Endodermal cell (in vitro differentiated cells): ENCODE results near the gene GLUD1. TPM values are rescaled to one million over a fixed set of nuclear protein-coding genes. Genes with fewer than 3 reads are reported as not detected.
"Not testable (repeated sequence)": the region's sequence is repeated elsewhere in the genome, so short reads cannot be mapped to it uniquely, and the experiment has no call there.

ENCODE experiments used
- DNase-seq: peaks from one replicate; pipeline ENCODE4 v3.0.0-alpha.2; 2017
- H3K27ac ChIP-seq: 2 replicates; pipeline ENCODE4 v1.5.1; 2013; ENCODE audit warnings: mild to moderate bottlenecking, low read depth, low read length, moderate library complexity
- H3K27me3 ChIP-seq: 2 replicates; pipeline ENCODE4 v1.6.1; 2013; ENCODE audit warnings: mild to moderate bottlenecking, low read length, moderate library complexity; ENCODE audit not compliant: insufficient read depth, control insufficient read depth, poor library complexity, severe bottlenecking
- H3K36me3 ChIP-seq: 2 replicates; pipeline ENCODE4 v1.7.0; 2013; ENCODE audit warnings: mild to moderate bottlenecking, low read length, moderate library complexity; ENCODE audit not compliant: control insufficient read depth, insufficient read depth
- H3K4me1 ChIP-seq: one replicate; pipeline ENCODE4 v1.7.0; 2013; ENCODE audit warnings: low read length; ENCODE audit not compliant: control insufficient read depth, insufficient read depth
- H3K4me3 ChIP-seq: 2 replicates; pipeline ENCODE4 v1.5.1; 2013; ENCODE audit warnings: mild to moderate bottlenecking, low read length, moderate library complexity
- H3K9ac ChIP-seq: 2 replicates; pipeline ENCODE4 v1.6.1; 2013; ENCODE audit warnings: mild to moderate bottlenecking, low read length, moderate library complexity; ENCODE audit not compliant: poor library complexity, severe bottlenecking; ENCODE audit errors: extremely low read depth
- H3K9me3 ChIP-seq: 2 replicates; pipeline ENCODE4 v1.6.1; 2013; ENCODE audit warnings: mild to moderate bottlenecking, low read length, moderate library complexity; ENCODE audit not compliant: control insufficient read depth
- H3K27ac Mint-ChIP-seq: 2 replicates; pipeline ENCODE4 v1.8.0; 2020; ENCODE audit warnings: mixed read lengths
- H3K27me3 Mint-ChIP-seq: 2 replicates; pipeline ENCODE4 v1.8.0; 2021; ENCODE audit warnings: mild to moderate bottlenecking, mixed read lengths; ENCODE audit not compliant: insufficient read depth
- H3K36me3 Mint-ChIP-seq: 2 replicates; pipeline ENCODE4 v1.8.0; 2020; ENCODE audit warnings: low read depth, mixed read lengths
- H3K4me1 Mint-ChIP-seq: 2 replicates; pipeline ENCODE4 v1.8.0; 2020; ENCODE audit warnings: mixed read lengths
- H3K4me3 Mint-ChIP-seq: 2 replicates; pipeline ENCODE4 v1.8.0; 2020; ENCODE audit warnings: mild to moderate bottlenecking, moderate library complexity, mixed read lengths
- H3K9me3 Mint-ChIP-seq: 2 replicates; pipeline ENCODE4 v1.8.0; 2020; ENCODE audit warnings: mild to moderate bottlenecking, mixed read lengths
- WGBS, 2 experiments: methylation state at CpG; one replicate each; pipeline versions ENCODE4 v1.1.5 to v1.1.7; 2013; ENCODE audit warnings: missing lambda C conversion rate in 2 of 2, mixed read lengths in 1 of 2; ENCODE audit not compliant: insufficient coverage in 1 of 2, insufficient read length in 1 of 2; 5-methylcytosine and 5-hydroxymethylcytosine counted together
- total RNA-seq, 2 donors: library from RNA; stranded (reverse); fragmentation: NEBNext Ultra II Directional in 1 of 2; extraction: Animal tissue kit (Norgen Biotek cat#: 25700) in 1 of 2; gene quantifications; 2 replicates in 1 of 2; 3 replicates in 1 of 2; pipeline ENCODE4 v1.2.1, GENCODE V29; 2021
- TF ChIP-seq, protein P1 (sequence below): fragments of 200-600 bp; sonication (generic); conservative IDR thresholded peaks from 2 replicates; pipeline ENCODE4 v1.5.0; 2021; ENCODE audit warnings: antibody characterized with exemption, mild to moderate bottlenecking

The GLUD1 gene
- total RNA-seq, 2 donors from 2014 or later = 104 to 107 TPM

GRCh38 chr10:87085537-87085936 lies 9.1 kb downstream of the GLUD1 start:
- no peak overlapping the region for H3K27ac ChIP-seq
- Mint-ChIP-seq H3K27me3 (no peaks in the 10 kb centered on the region), H3K27ac (no peak overlapping the region)

GRCh38 chr10:87084291-87084782 lies 10.3 kb downstream of the GLUD1 start:
- Mint-ChIP-seq H3K4me1 (peaks cover 14% of the 10 kb centered on the region), H3K9me3 (peaks cover 15% of the 10 kb centered on the region), H3K36me3 (peaks cover 53% of the 10 kb centered on the region)
- not testable (repeated sequence) for H3K4me3 ChIP-seq, H3K9me3 ChIP-seq, DNase-seq, H3K27me3 ChIP-seq, H3K4me1 ChIP-seq, H3K27ac Mint-ChIP-seq, H3K27me3 Mint-ChIP-seq, H3K4me3 Mint-ChIP-seq, H3K27ac ChIP-seq, H3K9ac ChIP-seq
- H3K36me3 ChIP-seq = peaks cover 22% of the 10 kb centered on the region

More at GRCh38 chr10:87085537-87085936, 9.1 kb downstream of the GLUD1 start:
- no peak for DNase-seq
- WGBS, 2 experiments = no CpG with 5 or more reads among the region's 1 CpG
- no peak overlapping the region for H3K9ac ChIP-seq
- peaks cover 17% of the 10 kb centered on the region for H3K4me1 Mint-ChIP-seq
- peaks cover 4% of the 10 kb centered on the region for H3K4me1 ChIP-seq
- TF ChIP-seq, protein P1, sequence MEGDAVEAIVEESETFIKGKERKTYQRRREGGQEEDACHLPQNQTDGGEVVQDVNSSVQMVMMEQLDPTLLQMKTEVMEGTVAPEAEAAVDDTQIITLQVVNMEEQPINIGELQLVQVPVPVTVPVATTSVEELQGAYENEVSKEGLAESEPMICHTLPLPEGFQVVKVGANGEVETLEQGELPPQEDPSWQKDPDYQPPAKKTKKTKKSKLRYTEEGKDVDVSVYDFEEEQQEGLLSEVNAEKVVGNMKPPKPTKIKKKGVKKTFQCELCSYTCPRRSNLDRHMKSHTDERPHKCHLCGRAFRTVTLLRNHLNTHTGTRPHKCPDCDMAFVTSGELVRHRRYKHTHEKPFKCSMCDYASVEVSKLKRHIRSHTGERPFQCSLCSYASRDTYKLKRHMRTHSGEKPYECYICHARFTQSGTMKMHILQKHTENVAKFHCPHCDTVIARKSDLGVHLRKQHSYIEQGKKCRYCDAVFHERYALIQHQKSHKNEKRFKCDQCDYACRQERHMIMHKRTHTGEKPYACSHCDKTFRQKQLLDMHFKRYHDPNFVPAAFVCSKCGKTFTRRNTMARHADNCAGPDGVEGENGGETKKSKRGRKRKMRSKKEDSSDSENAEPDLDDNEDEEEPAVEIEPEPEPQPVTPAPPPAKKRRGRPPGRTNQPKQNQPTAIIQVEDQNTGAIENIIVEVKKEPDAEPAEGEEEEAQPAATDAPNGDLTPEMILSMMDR = no peak
- peaks cover 51% of the 10 kb centered on the region for H3K36me3 Mint-ChIP-seq
- H3K36me3 ChIP-seq = peaks cover 25% of the 10 kb centered on the region
- H3K9me3 Mint-ChIP-seq = peaks cover 6% of the 10 kb centered on the region
- H3K9me3 ChIP-seq = no peaks in the 10 kb centered on the region
- H3K4me3 Mint-ChIP-seq = no peak overlapping the region
- no peak overlapping the region for H3K4me3 ChIP-seq
- no peaks in the 10 kb centered on the region for H3K27me3 ChIP-seq

- not testable (repeated sequence) for H3K27ac ChIP-seq, H3K27me3 Mint-ChIP-seq, H3K4me3 ChIP-seq, H3K9me3 ChIP-seq, H3K9ac ChIP-seq, H3K27me3 ChIP-seq, H3K4me1 ChIP-seq, H3K27ac Mint-ChIP-seq, DNase-seq, H3K4me3 Mint-ChIP-seq
- H3K36me3 ChIP-seq = peaks cover 19% of the 10 kb centered on the region
- peaks cover 18% of the 10 kb centered on the region for H3K9me3 Mint-ChIP-seq
- WGBS, 2 experiments = 100% methylated on average over 1 to 2 of the region's 5 CpGs
- peaks cover 54% of the 10 kb centered on the region for H3K36me3 Mint-ChIP-seq
- H3K4me1 Mint-ChIP-seq = peaks cover 14% of the 10 kb centered on the region
These were observed 10.9 kb downstream of the GLUD1 start for GRCh38 chr10:87083576-87084290.

- H3K9ac ChIP-seq, H3K4me3 ChIP-seq, H3K27ac ChIP-seq, H3K4me3 Mint-ChIP-seq, DNase-seq, H3K27me3 Mint-ChIP-seq, H3K27me3 ChIP-seq, H3K36me3 ChIP-seq, H3K4me1 ChIP-seq: not testable (repeated sequence)
- H3K9me3 Mint-ChIP-seq = peaks cover 18% of the 10 kb centered on the region
- H3K9me3 ChIP-seq = peaks cover 16% of the 10 kb centered on the region
- peak overlapping the region; percentile 14 for H3K27ac Mint-ChIP-seq
- peaks cover 14% of the 10 kb centered on the region for H3K4me1 Mint-ChIP-seq
- 100% methylated on average over 1 of the region's 1 CpG; no CpG with 5 or more reads in 1 of the 2 experiments for WGBS, 2 experiments
- H3K36me3 Mint-ChIP-seq = peaks cover 48% of the 10 kb centered on the region
These were observed 12.4 kb downstream of the GLUD1 start for GRCh38 chr10:87082219-87082618.

DNA sequence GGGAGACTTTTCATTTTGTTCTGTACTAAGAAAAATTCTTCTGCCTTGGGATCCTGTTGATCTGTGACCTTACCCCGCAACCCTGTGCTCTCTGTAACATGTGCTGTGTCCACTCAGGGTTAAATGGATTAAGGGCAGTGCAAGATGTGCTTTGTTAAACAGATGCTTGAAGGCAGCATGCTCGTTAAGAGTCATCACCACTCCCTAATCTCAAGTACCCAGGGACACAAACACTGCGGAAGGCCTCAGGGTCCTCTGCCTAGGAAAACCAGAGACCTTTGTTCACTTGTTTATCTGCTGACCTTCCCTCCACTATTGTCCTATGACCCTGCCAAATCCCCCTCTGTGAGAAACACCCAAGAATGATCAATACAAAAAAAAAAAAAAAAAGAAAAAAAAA lies 13.1 kb downstream of the GLUD1 start:
- H3K36me3 ChIP-seq, H3K27ac Mint-ChIP-seq, H3K4me3 Mint-ChIP-seq, H3K27me3 Mint-ChIP-seq, H3K9ac ChIP-seq, H3K4me3 ChIP-seq, H3K27me3 ChIP-seq, H3K27ac ChIP-seq, H3K4me1 ChIP-seq, DNase-seq: not testable (repeated sequence)
- Mint-ChIP-seq H3K9me3 (peaks cover 18% of the 10 kb centered on the region), H3K36me3 (peaks cover 43% of the 10 kb centered on the region), H3K4me1 (peaks cover 14% of the 10 kb centered on the region)
- 85% methylated on average over 1 of the region's 3 CpGs; no CpG with 5 or more reads in 1 of the 2 experiments for WGBS, 2 experiments
- peaks cover 16% of the 10 kb centered on the region for H3K9me3 ChIP-seq

- H3K4me1 ChIP-seq, H3K27me3 Mint-ChIP-seq, H3K27ac ChIP-seq, H3K4me3 Mint-ChIP-seq, H3K4me3 ChIP-seq, H3K9ac ChIP-seq, H3K27me3 ChIP-seq, DNase-seq, H3K27ac Mint-ChIP-seq: not testable (repeated sequence)
- peaks cover 16% of the 10 kb centered on the region for H3K9me3 ChIP-seq
- H3K4me1 Mint-ChIP-seq = peaks cover 14% of the 10 kb centered on the region
- WGBS, 2 experiments = 94% methylated on average over 16 of the region's 31 CpGs; no CpG with 5 or more reads in 1 of the 2 experiments
- H3K9me3 Mint-ChIP-seq = peaks cover 18% of the 10 kb centered on the region
- peaks cover 12% of the 10 kb centered on the region for H3K36me3 ChIP-seq
- peaks cover 43% of the 10 kb centered on the region for H3K36me3 Mint-ChIP-seq
These were observed 14.0 kb downstream of the GLUD1 start for GRCh38 chr10:87080621-87081020.
